ENCODE results near the gene STRN4. TPM values are rescaled to one million over a fixed set of nuclear protein-coding genes. Genes with fewer than 3 reads are reported as not detected.

STRN4 gene
- total RNA-seq, 3 donors from 2014 or later (not counting 1 experiment from before 2014, with no cell fraction given) = 125 to 152 (median 125) TPM

DNA sequence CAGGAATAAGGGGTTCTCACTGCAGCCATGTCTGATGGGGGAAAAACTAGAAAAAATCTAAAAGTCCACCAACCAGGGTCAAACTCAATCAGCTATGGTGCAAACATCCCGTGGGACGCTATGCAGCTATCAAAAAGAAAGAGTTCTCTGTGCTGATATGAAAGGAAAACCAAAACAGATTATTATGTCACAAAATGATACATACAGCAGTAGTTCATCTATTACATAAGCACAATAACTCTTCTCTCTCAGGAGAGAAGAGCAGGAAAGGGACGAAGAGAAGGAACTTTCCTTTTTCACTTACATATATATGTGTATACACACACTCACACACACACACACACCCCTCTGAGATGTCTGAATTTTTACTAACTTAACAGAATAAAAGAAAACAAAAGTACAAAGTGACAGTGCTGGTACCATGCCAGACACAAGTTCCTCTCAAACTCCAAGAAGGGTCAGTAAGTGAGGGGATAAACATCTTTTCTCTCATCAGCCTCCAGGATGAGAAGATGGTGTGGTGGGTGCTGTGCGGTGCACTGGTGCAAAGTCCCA lies 3.2 kb downstream of the STRN4 start:
- Mint-ChIP-seq H3K27me3 (ENCODE audit: low read depth in 2 of 2) (no peaks in the 10 kb centered on the region), H3K27ac (no peak overlapping the region), H3K36me3 (no peaks in the 10 kb centered on the region), H3K9me3 (no peaks in the 10 kb centered on the region), H3K4me1 (peaks cover 45 to 61% of the 10 kb centered on the region in 2 donors), H3K4me3 (peak overlapping the region; percentile 15)
- H3K36me3 ChIP-seq (ENCODE audit: control insufficient read depth, insufficient read depth, low read length) = peaks cover 13% of the 10 kb centered on the region
- WGBS (ENCODE audit: insufficient coverage) = 90% methylated on average over 2 of the region's 4 CpGs
- ATAC-seq (no peak), DNase-seq (no peak)
- no peaks in the 10 kb centered on the region for H3K27me3 ChIP-seq (ENCODE audit: control insufficient read depth, insufficient read depth, low read length)
- H3K9me3 ChIP-seq (ENCODE audit: control insufficient read depth, insufficient read depth, low read length) = no peaks in the 10 kb centered on the region
- H3K4me3 ChIP-seq (ENCODE audit: low read length) = no peak overlapping the region
- no peak overlapping the region for H3K27ac ChIP-seq (ENCODE audit: low read length)
- H3K4me1 ChIP-seq (ENCODE audit: control insufficient read depth, insufficient read depth, low read length) = peaks cover 33% of the 10 kb centered on the region
- no peak for TF ChIP-seq CTCF (IDR thresholded peaks at IDR 0.05)
- intact Hi-C loops (cut with micrococcal nuclease) = no loop called here

- no peak for ATAC-seq
- Mint-ChIP-seq H3K9me3 (no peaks in the 10 kb centered on the region), H3K4me3 (no peak overlapping the region), H3K4me1 (peaks cover 45 to 58% of the 10 kb centered on the region in 2 donors), H3K27ac (peak overlapping the region in 1 of 2 donors; percentile 58), H3K27me3 (ENCODE audit: low read depth in 2 of 2) (no peaks in the 10 kb centered on the region), H3K36me3 (no peaks in the 10 kb centered on the region)
- H3K36me3 ChIP-seq (ENCODE audit: control insufficient read depth, insufficient read depth, low read length) = peaks cover 27% of the 10 kb centered on the region
- no peak overlapping the region for H3K4me3 ChIP-seq (ENCODE audit: low read length)
- no peaks in the 10 kb centered on the region for H3K9me3 ChIP-seq (ENCODE audit: control insufficient read depth, insufficient read depth, low read length)
- no peak overlapping the region for H3K27ac ChIP-seq (ENCODE audit: low read length)
- DNase-seq = no peak
- peaks cover 23% of the 10 kb centered on the region for H3K4me1 ChIP-seq (ENCODE audit: control insufficient read depth, insufficient read depth, low read length)
- H3K27me3 ChIP-seq (ENCODE audit: control insufficient read depth, insufficient read depth, low read length) = no peaks in the 10 kb centered on the region
- TF ChIP-seq CTCF (IDR thresholded peaks at IDR 0.05) = no peak
- whole genome bisulfite sequencing (ENCODE audit: insufficient coverage) = 94% methylated on average over 17 of the region's 17 CpGs
- intact Hi-C loops (cut with micrococcal nuclease) = no loop called here
Observed at GRCh38 chr19:46741447-46741846, 4.8 kb downstream of the STRN4 start.

GRCh38 chr19:46739290-46739771 lies 6.9 kb downstream of the STRN4 start:
- TF ChIP-seq CTCF (IDR thresholded peaks at IDR 0.05) = no peak
- H3K27ac ChIP-seq (ENCODE audit: low read length) = no peak overlapping the region
- H3K36me3 ChIP-seq (ENCODE audit: control insufficient read depth, insufficient read depth, low read length) = peaks cover 28% of the 10 kb centered on the region
- Mint-ChIP-seq H3K27me3 (ENCODE audit: low read depth in 2 of 2) (no peaks in the 10 kb centered on the region), H3K4me3 (no peak overlapping the region), H3K9me3 (no peaks in the 10 kb centered on the region), H3K27ac (peak overlapping the region in 1 of 2 donors; percentile 72), H3K36me3 (no peaks in the 10 kb centered on the region), H3K4me1 (peaks cover 33 to 44% of the 10 kb centered on the region in 2 donors)
- H3K4me3 ChIP-seq (ENCODE audit: low read length) = no peak overlapping the region
- ATAC-seq (no peak), DNase-seq (no peak)
- H3K4me1 ChIP-seq (ENCODE audit: control insufficient read depth, insufficient read depth, low read length) = peaks cover 10% of the 10 kb centered on the region
- H3K27me3 ChIP-seq (ENCODE audit: control insufficient read depth, insufficient read depth, low read length) = no peaks in the 10 kb centered on the region
- H3K9me3 ChIP-seq (ENCODE audit: control insufficient read depth, insufficient read depth, low read length) = no peaks in the 10 kb centered on the region
- 94% methylated on average over 14 of the region's 14 CpGs for WGBS (ENCODE audit: insufficient coverage)
- intact Hi-C loops (cut with micrococcal nuclease) = no loop called here

- Mint-ChIP-seq H3K27ac (no peak overlapping the region), H3K27me3 (ENCODE audit: low read depth in 2 of 2) (no peaks in the 10 kb centered on the region), H3K4me3 (no peak overlapping the region), H3K4me1 (peaks cover 29 to 37% of the 10 kb centered on the region in 2 donors), H3K9me3 (no peaks in the 10 kb centered on the region), H3K36me3 (no peaks in the 10 kb centered on the region)
- 94% methylated on average over 19 of the region's 19 CpGs for WGBS (ENCODE audit: insufficient coverage)
- H3K36me3 ChIP-seq (ENCODE audit: control insufficient read depth, insufficient read depth, low read length) = peaks cover 37% of the 10 kb centered on the region
- DNase-seq (no peak), ATAC-seq (no peak)
- TF ChIP-seq CTCF (IDR thresholded peaks at IDR 0.05) = no peak
- no peaks in the 10 kb centered on the region for H3K9me3 ChIP-seq (ENCODE audit: control insufficient read depth, insufficient read depth, low read length)
- H3K4me3 ChIP-seq (ENCODE audit: low read length) = no peak overlapping the region
- intact Hi-C loops (cut with micrococcal nuclease) = no loop called here
- peaks cover 6% of the 10 kb centered on the region for H3K4me1 ChIP-seq (ENCODE audit: control insufficient read depth, insufficient read depth, low read length)
- no peak overlapping the region for H3K27ac ChIP-seq (ENCODE audit: low read length)
- H3K27me3 ChIP-seq (ENCODE audit: control insufficient read depth, insufficient read depth, low read length) = no peaks in the 10 kb centered on the region
Observed at GRCh38 chr19:46737761-46738171, 8.5 kb downstream of the STRN4 start.

Data from natural killer cell (primary cell).